ENCODE data around the gene MAP2K6.

DNA sequence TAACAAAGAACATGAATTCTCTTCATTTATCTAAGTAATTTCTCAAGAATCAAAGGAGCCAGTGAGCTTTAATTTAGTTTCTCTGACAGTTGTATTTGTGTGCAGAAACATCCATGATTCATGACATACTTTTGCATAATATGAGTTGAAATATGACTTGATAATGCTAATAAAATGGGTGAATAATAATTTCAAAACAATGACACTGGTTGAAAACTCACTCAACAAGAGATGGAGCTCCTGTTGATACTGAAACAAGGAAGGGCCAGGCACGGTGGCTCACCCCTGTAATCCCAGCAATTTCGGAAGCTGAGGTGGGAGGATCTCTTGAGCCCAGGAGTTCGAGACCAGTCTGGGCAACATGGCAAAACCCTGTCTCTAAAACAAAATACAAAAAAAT, 147.0 kb downstream of the MAP2K6 start:
- TF ChIP-seq, protein P1, sequence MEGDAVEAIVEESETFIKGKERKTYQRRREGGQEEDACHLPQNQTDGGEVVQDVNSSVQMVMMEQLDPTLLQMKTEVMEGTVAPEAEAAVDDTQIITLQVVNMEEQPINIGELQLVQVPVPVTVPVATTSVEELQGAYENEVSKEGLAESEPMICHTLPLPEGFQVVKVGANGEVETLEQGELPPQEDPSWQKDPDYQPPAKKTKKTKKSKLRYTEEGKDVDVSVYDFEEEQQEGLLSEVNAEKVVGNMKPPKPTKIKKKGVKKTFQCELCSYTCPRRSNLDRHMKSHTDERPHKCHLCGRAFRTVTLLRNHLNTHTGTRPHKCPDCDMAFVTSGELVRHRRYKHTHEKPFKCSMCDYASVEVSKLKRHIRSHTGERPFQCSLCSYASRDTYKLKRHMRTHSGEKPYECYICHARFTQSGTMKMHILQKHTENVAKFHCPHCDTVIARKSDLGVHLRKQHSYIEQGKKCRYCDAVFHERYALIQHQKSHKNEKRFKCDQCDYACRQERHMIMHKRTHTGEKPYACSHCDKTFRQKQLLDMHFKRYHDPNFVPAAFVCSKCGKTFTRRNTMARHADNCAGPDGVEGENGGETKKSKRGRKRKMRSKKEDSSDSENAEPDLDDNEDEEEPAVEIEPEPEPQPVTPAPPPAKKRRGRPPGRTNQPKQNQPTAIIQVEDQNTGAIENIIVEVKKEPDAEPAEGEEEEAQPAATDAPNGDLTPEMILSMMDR (IDR thresholded peaks at IDR 0.05): no peak
- TF ChIP-seq POLR2A (IDR thresholded peaks at IDR 0.05): no peak
